Measurements from ENCODE around the gene NKX1-1. TPM values are rescaled to one million over a fixed set of nuclear protein-coding genes. Genes with fewer than 3 reads are reported as not detected.

Gene NKX1-1
- total RNA-seq, 1 experiment from 2014 or later, result not detected

DNA sequence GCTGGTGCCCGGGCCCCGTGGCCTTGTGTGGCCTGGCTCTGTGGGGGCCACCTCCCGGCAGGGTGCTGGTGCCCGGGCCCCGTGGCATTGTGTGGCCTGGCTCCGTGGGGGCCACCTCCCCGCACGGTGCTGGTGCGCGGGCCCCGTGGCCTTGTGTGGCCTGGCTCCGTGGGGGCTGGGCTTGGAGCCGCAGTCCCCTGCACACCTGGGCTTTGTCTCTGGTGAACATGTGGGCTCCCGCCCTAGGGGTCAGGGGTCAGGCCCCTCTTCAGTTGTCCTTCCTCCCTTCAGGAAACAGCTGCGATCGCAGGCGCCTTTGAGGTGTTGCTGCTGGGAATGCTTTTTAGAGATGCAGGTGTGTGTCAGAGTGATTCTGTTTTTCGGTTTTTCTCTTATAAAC lies 42.0 kb downstream of the NKX1-1 start:
- H3K4me3 ChIP-seq, result no peak overlapping the region
- H3K4me2 ChIP-seq, result no peak overlapping the region
- no peak for TF ChIP-seq EZH2 (IDR thresholded peaks at IDR 0.05; ENCODE audit: low read depth)
- TF ChIP-seq, protein P1, sequence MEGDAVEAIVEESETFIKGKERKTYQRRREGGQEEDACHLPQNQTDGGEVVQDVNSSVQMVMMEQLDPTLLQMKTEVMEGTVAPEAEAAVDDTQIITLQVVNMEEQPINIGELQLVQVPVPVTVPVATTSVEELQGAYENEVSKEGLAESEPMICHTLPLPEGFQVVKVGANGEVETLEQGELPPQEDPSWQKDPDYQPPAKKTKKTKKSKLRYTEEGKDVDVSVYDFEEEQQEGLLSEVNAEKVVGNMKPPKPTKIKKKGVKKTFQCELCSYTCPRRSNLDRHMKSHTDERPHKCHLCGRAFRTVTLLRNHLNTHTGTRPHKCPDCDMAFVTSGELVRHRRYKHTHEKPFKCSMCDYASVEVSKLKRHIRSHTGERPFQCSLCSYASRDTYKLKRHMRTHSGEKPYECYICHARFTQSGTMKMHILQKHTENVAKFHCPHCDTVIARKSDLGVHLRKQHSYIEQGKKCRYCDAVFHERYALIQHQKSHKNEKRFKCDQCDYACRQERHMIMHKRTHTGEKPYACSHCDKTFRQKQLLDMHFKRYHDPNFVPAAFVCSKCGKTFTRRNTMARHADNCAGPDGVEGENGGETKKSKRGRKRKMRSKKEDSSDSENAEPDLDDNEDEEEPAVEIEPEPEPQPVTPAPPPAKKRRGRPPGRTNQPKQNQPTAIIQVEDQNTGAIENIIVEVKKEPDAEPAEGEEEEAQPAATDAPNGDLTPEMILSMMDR (conservative IDR thresholded peaks at IDR 0.05), result no peak
- no peaks in the 10 kb centered on the region for H3F3A ChIP-seq (ENCODE audit: insufficient read depth, low read depth)
- no peak for DNase-seq
- H4K20me1 ChIP-seq (ENCODE audit: insufficient read depth), result no peaks in the 10 kb centered on the region
- POLR2A ChIA-PET (ENCODE audit: unreplicated experiment), result no interaction called here
- CTCF ChIA-PET, result no interaction called here
- no peak overlapping the region for H2AFZ ChIP-seq
- intact Hi-C loops (cut with micrococcal nuclease; ENCODE audit: unreplicated experiment), result no loop called here
- H3K4me1 ChIP-seq (replicated peaks; ENCODE audit: insufficient read depth), result no peaks in the 10 kb centered on the region
- no peaks in the 10 kb centered on the region for H3K9me2 ChIP-seq (ENCODE audit: insufficient read depth)
- BruUV-seq (replicated peaks), result no TSS peak
- H3K79me2 ChIP-seq (ENCODE audit: low read depth), result no peaks in the 10 kb centered on the region
- no peaks in the 10 kb centered on the region for H3K36me3 ChIP-seq (ENCODE audit: low read depth)
- H3K9me3 ChIP-seq (ENCODE audit: insufficient read depth, low read depth), result no peaks in the 10 kb centered on the region
- H3K27ac ChIP-seq, result no peak overlapping the region
- no peaks in the 10 kb centered on the region for H3K27me3 ChIP-seq (ENCODE audit: insufficient read depth, low read depth)

DNA sequence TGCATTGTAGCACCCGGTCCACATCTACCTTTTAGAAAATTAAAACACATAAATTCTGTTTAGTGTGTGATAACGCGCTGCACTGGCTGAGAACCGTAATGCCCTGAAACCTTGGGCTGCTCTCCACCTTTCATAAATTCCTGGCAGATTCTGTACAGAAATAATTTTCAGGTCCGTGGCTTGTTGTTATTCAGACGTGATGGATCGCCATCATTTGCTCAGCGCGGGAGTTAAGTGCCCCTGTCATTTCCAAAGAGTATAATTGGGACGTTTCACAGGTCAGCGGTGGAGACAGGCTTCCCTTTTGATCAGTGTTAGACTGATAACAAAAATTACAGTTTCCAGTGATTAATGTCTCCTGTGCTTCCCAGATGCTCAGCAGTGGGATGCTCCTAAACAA lies 42.7 kb downstream of the NKX1-1 start:
- no peaks in the 10 kb centered on the region for H3K79me2 ChIP-seq (ENCODE audit: low read depth)
- no peaks in the 10 kb centered on the region for H3K27me3 ChIP-seq (ENCODE audit: insufficient read depth, low read depth)
- CTCF ChIA-PET, result no interaction called here
- DNase-seq, result no peak
- no peak overlapping the region for H3K4me2 ChIP-seq
- intact Hi-C loops (cut with micrococcal nuclease; ENCODE audit: unreplicated experiment), result no loop called here
- H3K9me2 ChIP-seq (ENCODE audit: insufficient read depth), result no peaks in the 10 kb centered on the region
- POLR2A ChIA-PET (ENCODE audit: unreplicated experiment), result no interaction called here
- no peak overlapping the region for H3K27ac ChIP-seq
- no peak overlapping the region for H3K4me3 ChIP-seq
- H2AFZ ChIP-seq, result no peak overlapping the region
- H3F3A ChIP-seq (ENCODE audit: insufficient read depth, low read depth), result no peaks in the 10 kb centered on the region
- H4K20me1 ChIP-seq (ENCODE audit: insufficient read depth), result no peaks in the 10 kb centered on the region
- BruUV-seq (replicated peaks), result no TSS peak
- H3K9me3 ChIP-seq (ENCODE audit: insufficient read depth, low read depth), result no peaks in the 10 kb centered on the region
- no peaks in the 10 kb centered on the region for H3K4me1 ChIP-seq (replicated peaks; ENCODE audit: insufficient read depth)
- no peaks in the 10 kb centered on the region for H3K36me3 ChIP-seq (ENCODE audit: low read depth)
- no peak for TF ChIP-seq EZH2 (IDR thresholded peaks at IDR 0.05; ENCODE audit: low read depth)
- TF ChIP-seq, protein P1 (conservative IDR thresholded peaks at IDR 0.05), result no peak

DNA sequence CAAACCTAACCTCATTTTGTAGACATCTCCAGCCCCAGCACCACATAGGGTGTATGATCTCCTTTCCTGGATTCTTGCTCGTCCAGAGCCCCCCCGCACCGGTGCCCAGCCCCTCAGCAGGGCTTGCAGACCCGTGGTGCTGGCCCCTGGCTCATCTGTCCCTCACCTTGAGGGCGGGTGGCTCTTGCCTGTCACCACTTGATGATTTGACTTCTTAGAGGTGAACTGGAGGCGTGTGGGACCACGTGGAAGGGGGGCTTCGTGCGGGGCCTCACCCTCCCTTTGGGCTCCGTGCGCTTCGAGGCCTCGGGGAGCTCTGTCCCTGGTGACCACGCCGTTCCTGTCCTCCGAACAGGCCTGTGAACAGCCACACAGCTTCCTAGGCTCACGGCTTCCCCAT lies 43.7 kb downstream of the NKX1-1 start:
- Histone ChIP-seq H3K27me3 (ENCODE audit: insufficient read depth, low read depth) (no peaks in the 10 kb centered on the region), H3K79me2 (ENCODE audit: low read depth) (no peaks in the 10 kb centered on the region), H3K4me2 (no peak overlapping the region), H3K9me2 (ENCODE audit: insufficient read depth) (no peaks in the 10 kb centered on the region), H3F3A (ENCODE audit: insufficient read depth, low read depth) (no peaks in the 10 kb centered on the region), H3K36me3 (ENCODE audit: low read depth) (no peaks in the 10 kb centered on the region), H4K20me1 (ENCODE audit: insufficient read depth) (no peaks in the 10 kb centered on the region), H3K9me3 (ENCODE audit: insufficient read depth, low read depth) (no peaks in the 10 kb centered on the region), H3K27ac (no peak overlapping the region), H3K4me3 (no peak overlapping the region), H3K4me1 (replicated peaks; ENCODE audit: insufficient read depth) (no peaks in the 10 kb centered on the region), H2AFZ (no peak overlapping the region)
- intact Hi-C loops (cut with micrococcal nuclease; ENCODE audit: unreplicated experiment), result no loop called here
- ChIA-PET POLR2A (ENCODE audit: unreplicated experiment) (no interaction called here), CTCF (no interaction called here)
- BruUV-seq (replicated peaks), result no TSS peak
- no peak for DNase-seq
- no peak for TF ChIP-seq EZH2 (IDR thresholded peaks at IDR 0.05; ENCODE audit: low read depth)
- TF ChIP-seq, protein P1 (conservative IDR thresholded peaks at IDR 0.05), result no peak
